ENCODE data around the gene KDSR.

DNA sequence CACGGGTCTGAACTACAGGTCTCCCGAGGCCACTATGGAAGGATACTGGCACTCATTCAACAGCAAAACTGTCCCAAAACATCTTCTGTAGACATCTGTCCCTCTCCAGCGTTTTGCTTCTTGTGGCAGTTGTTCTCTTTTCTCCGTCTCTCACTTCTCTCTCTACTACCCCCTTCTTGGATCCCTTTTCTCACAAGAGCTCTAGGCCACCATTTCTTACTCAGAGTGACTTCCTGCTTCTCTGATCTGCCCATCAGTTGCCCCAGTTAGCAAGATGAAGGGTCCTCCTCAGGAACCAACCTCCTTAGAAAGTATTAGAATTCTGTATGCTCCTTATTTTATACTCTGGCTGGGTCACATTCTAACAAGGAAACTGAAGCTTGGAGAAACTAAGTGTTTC, 80.1 kb downstream of the KDSR start:
- TF ChIP-seq, protein P1, sequence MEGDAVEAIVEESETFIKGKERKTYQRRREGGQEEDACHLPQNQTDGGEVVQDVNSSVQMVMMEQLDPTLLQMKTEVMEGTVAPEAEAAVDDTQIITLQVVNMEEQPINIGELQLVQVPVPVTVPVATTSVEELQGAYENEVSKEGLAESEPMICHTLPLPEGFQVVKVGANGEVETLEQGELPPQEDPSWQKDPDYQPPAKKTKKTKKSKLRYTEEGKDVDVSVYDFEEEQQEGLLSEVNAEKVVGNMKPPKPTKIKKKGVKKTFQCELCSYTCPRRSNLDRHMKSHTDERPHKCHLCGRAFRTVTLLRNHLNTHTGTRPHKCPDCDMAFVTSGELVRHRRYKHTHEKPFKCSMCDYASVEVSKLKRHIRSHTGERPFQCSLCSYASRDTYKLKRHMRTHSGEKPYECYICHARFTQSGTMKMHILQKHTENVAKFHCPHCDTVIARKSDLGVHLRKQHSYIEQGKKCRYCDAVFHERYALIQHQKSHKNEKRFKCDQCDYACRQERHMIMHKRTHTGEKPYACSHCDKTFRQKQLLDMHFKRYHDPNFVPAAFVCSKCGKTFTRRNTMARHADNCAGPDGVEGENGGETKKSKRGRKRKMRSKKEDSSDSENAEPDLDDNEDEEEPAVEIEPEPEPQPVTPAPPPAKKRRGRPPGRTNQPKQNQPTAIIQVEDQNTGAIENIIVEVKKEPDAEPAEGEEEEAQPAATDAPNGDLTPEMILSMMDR (IDR thresholded peaks at IDR 0.05; ENCODE audit: poor library complexity): no peak
- no peak for TF ChIP-seq EZH2 (IDR thresholded peaks at IDR 0.05; ENCODE audit: borderline replicate concordance)
